HG02970 (cell line): Measurements from ENCODE around the gene ERC2.
A peak's percentile ranks its signal among the peaks of the same experiment; 100 is the strongest.
"Not testable (repeated sequence)": the region's sequence is repeated elsewhere in the genome, so short reads cannot be mapped to it uniquely, and the experiment has no call there.

Experiments used
- ATAC-seq: cut with Tn5 transposase; IDR thresholded peaks from one replicate; pipeline ENCODE4 v1.9.1; 2021; ENCODE audit warnings: mild to moderate bottlenecking, moderate library complexity, moderate number of reproducible peaks; ENCODE audit not compliant: unreplicated experiment, low FRiP score

Gene ERC2

DNA sequence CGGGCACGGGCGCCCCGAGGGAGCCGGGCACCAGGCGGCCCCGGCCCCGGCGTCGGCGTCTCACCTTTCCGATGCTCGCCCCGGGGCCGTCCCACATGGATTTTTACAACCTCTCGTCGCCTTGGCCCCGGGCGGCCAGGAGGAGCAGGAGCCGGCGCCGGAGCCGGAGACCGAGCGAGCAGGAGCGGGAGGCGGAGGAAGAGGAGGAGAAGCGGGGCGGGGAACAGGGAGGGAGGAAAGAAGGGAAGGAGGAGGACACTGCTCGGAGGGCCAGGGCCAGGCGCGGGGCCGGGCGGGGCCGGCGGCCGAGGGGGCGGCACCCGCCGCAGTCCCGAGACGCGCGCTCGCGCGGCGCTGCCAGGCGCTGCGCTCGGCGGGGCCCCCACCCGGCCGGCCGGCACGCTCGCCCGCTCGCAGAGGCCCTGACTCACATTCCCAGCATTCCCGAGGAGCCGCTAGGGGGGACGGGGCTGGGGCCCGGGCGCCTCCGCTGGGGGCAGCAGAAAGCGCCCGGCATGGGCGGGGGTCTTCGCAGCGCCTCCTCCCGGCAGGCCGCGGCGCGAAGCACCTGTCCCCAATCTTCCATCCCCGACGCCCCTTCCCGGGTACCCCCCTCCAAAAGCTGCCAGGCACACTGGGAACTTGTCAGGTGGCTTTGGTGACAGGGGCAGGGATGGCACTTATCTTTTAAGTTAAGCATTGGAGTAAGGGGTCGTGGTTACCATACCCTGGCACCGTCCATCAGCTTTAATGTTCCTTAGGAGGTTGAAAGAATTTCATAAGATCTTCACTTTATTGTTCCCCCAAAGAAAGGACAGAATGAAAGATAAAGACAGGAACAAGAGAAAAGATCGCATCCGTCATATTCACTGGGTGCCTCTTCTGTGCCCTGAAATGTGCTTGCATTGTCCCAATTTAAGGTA is at the start of gene ERC2:
ERC2 (minus strand) TSS at position 284 of the 923 bp plus-strand sequence.
- no peak for ATAC-seq

DNA sequence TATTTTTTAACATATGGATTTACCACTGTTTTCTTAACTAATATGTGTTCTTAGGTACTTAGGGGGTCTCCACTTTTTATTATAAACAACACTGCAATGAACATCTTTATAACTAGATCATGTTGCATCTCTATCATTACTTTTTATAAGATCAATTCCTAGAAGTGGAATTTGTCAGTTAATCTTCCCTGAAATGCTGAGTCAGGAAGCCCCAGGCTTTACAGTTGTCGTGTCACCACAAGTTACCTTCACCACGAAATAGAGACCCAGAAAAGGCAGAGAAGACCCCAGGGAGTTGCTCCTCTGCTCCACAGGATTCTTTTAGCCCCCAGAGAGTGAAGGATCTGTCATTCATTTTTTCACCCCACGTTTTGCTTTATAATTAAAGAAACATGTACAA is 34.5 kb upstream of the ERC2 start:
- ATAC-seq, result no peak

GRCh38 chr3:56496376-56496775 is 28.1 kb upstream of the ERC2 start:
- ATAC-seq, result not testable (repeated sequence)

DNA sequence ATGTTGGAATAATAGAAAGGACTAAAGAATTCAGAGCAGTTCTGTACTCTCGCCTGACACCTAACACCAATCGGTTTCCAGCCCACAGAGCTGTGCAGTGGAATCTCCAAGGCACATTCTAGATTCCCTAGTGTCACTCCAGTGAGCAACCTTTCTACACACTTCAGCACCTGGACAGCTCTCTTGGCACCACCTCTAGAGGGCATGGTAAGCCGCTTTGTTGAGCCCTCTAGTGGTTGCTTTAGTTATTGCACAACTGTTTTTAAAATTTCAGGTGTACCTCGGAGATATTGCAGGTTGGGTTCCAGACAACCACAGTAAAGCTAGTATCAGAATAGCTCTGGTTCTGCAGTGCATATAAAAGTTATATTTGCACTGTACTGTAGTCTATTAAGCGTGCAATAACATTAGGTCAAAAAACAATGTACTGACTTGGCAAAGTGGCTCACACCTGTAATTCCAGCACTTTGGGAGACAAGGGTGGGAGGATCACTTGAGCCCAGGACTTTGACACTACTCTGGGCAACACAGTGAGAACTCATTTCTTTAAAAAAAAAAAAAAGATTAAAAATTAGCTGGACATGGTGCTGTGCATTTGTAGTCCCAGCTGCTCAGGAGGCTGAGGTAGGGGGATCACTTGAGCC is 26.5 kb upstream of the ERC2 start:
- ATAC-seq, result peak; percentile 88

DNA sequence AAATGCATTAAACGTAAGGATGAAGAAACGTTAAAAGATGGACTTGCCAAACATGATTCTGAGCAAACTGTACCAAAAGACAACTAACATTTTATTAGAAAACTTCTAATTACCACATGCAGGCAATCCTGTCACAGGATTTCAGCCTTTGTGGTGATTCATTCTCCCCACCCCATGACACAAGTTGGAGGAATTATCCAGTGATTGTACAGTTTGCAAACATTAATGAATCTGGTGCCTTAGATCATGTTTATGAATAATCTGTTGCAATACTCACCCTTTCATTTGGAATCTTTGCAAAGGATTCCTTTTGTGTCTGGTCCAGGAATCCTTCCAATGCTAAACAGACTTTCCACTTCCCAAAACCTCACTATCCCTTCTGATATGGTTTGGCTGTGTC is 23.3 kb upstream of the ERC2 start:
- ATAC-seq, result no peak

DNA sequence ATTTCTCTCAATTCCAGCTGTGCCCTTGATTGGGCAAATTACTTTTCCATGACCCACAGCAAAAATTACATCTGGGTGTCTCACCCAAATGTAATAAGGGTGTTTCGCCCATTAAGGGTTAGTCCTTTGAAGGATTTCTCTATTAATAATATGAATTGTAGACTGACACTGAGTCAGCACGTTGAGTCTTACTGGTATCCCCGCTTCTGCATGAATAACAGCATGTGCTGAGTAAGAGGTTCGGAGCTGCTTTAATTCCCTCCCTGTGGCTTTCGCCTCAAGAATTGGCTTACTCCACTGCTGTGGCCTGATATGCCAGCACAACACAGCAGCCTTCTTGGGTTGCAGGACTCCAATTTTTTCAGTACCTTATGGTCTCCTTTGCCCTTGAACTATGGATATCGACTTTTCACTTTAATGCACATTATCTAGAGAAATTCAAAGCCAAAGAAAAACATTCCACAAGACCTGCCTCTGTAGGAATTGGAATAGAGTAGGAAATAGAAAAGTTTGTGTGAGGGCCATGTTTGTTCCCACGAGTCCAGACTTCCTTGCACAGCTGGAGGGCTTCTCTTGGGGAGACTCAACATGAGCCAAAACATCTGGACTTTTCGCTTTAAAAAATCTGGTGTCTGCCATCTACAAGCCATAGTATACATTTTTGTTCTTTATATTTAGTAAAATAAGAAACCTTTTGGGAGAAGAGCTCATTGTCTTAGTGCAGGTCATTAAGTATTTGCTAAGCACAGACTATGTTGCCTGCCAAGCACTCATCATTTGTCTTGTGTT is 20.7 kb upstream of the ERC2 start:
- ATAC-seq, result no peak

DNA sequence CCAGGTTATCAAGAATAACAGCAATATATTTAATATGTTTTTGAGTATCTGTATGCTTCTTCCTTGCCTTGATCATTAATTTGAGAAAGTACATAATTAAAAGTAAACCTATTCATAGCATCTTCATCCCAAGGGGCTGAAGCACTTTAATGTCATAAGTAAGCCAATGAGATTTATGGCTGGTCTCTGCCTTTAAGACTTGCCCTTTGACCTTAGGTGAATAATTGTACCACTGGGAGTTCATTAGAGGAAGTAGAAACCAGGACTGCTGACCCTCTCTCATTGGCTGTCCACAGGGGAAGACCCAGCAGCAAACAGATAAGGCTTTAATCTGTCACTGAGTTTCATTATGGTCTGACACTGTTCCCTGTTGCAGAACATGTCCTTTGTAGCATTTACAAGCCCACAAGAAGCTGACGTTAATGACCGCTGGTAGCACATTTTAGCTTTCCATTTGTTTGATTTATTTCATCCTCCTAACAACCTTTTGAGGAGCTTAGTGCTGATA is 16.3 kb upstream of the ERC2 start:
- no peak for ATAC-seq

GRCh38 chr3:56484122-56484521 is 15.9 kb upstream of the ERC2 start:
- ATAC-seq, result no peak

DNA sequence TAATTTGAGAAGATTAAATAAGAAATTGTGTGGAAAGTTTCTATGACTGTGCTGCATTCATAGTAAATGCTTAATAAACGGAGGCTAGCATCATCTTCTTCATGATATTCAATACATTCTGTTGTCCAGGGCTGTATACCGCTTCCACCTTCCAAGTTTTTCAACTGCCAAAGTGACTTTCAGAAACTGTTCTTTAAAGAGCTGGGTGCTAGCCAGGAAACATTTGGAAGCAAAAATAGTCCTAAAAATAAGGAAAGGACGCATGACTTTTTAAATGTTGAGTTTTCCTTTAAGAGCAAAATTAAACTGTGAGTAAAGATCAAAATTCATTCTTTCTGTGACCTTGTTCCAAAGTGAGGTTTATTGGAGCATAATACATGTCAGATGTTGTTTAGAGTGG is 9.4 kb upstream of the ERC2 start:
- ATAC-seq, result no peak

- no peak for ATAC-seq
Observed at GRCh38 chr3:56476771-56477170, 8.5 kb upstream of the ERC2 start.

- no peak for ATAC-seq
Observed at GRCh38 chr3:56471771-56472170, 3.5 kb upstream of the ERC2 start.

DNA sequence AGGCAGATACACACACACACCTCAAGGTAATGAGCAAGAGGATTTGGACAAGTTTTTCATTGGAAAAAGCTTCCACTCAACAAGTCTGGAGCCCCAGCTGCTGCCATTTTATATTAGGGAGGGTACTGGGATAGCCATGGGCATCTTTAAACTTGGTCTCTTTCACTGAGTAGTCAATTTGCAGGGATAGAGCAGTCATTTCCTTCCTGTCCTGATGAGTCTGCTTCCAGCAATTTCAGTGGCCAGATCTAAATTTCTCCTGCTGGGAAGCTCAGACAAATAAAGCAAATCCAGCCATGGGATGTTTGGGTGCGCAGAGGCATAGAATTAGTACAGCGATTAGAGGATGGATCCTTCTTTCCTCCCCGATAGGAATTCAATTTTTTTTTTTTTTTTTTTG is 874 bp upstream of the ERC2 start:
- no peak for ATAC-seq

- no peak for ATAC-seq
Observed at GRCh38 chr3:56467801-56468183, 475 bp downstream of the ERC2 start.

GRCh38 chr3:56467108-56467507 is 1.2 kb downstream of the ERC2 start:
- ATAC-seq, result no peak

DNA sequence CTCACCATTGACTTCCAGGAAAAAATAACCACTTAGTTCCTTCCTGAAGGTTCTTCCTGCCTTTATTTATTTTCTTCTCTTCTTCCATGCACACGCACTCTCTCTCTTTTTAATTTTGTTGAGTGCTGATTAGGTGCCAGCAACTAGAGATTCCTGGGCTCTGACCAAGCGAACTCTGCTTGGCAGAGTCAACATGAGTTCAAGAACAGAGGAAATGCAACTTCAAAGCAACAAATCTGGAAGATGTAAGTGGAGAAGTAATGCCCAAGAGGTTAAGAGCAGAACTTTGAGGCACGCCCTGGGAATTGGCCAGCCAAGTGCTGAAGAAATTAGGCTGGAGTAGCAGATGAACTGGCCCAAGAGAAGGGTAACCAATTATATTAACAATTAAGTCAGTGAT is 8.5 kb downstream of the ERC2 start:
- no peak for ATAC-seq

DNA sequence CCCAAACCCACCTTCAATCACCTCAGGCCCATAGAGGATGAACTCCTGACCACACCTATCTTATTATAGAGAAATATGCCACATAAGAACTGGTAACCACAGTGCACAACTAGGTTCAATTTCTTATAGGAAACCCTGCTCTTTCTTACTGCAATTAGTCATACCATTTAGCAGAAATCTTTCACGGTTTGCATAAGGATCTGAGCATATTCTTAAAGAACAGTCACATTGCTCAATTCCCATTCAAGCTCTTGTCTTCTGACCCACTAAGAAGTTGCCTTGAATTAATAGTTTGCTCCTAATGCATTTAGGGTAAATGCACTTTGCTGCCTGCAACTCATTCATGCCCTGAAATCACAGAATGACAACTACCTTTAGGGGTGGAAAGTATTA is 9.2 kb downstream of the ERC2 start:
- no peak for ATAC-seq

DNA sequence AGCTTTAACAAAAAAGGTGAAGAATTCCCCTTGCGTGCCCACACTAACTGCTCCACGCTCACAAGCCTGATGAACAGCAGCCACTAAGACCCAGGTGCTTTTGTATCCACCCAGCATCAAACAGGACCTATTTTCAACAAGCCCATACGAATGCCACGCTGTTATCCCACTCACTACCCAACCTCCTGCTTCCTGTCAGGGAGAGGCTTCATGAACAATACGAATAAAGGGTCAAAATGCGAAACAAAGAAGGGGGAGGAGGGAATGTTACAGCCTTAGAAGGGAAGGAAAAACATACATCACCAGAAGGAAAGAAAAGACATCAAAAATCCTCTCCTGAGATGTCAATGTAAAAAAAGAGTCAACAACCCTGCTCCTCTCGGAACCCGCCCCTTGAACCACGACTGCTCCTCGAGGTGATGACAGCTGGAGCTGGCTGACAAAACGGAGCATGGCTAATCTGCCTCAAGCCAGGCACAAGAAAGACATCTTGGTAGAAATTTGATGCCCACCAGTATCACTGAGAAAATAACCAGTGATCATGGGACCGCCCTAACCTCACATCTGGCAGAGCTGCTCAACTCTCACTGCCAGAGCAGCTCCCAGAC is 9.7 kb downstream of the ERC2 start:
- ATAC-seq, result no peak

DNA sequence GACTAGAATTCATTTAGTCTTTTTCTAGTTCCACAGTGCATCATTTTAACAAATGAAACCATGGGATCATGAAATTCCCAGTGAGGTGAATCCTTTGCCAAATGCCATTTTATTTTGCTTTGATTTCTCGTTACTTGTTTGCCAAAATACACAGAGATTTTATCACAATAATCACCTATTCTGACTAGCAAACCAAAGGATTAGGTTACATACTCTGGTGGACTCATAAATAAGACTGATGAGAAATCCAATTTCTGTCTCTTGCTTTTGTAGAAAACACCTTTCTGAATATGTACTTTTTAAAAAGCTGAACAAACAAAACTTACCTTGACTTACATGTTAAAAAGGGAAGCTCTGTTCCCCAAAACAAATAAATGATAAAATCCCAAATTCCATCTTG is 12.2 kb downstream of the ERC2 start:
- no peak for ATAC-seq

DNA sequence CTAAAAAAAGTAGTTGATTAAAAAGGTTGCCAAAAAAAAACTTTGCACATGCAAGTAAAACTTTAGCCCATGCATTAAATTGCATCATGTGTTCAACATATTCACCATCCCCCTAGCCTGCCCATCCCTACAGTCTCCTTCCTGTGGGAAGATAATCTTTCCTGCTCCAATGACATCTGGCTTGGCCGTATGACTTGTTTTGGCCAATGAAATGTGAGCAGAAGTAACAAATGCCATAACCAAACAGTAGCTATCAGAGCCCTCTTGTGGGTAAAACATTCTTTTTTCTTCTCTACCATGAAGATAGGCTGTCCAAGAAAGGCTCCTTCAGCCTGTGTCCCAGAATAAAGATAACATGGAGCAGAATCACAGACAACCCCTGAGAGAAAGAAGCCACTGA is 15.3 kb downstream of the ERC2 start:
- ATAC-seq, result no peak

GRCh38 chr3:56452085-56452484 is 16.2 kb downstream of the ERC2 start:
- no peak for ATAC-seq

GRCh38 chr3:56443372-56443771 is 24.9 kb downstream of the ERC2 start:
- no peak for ATAC-seq
